GM23338 (cell line): Measurements from ENCODE around the gene OR2V2.

Experiments used
- CTCF ChIP-seq, 2 experiments: fragments of 200-600 bp in 1 of 2; sonication (generic) in 1 of 2; conservative IDR thresholded peaks; 2 replicates each; pipeline versions ENCODE4 v1.5.1 to v1.6.1; 2016 to 2017; ENCODE audit warnings: antibody characterized with exemption in 2 of 2, low read depth in 2 of 2, mild to moderate bottlenecking in 2 of 2, moderate library complexity in 1 of 2
- ETS1 ChIP-seq: IDR thresholded peaks from 2 replicates; pipeline ENCODE4 v1.6.1; 2016; ENCODE audit warnings: antibody characterized with exemption
- EZH2 ChIP-seq: fragments of 200-600 bp; sonication (generic); IDR thresholded peaks from one replicate; pipeline ENCODE4 v1.8.0; 2017; ENCODE audit warnings: antibody characterized with exemption, mild to moderate bottlenecking, low read depth; ENCODE audit not compliant: unreplicated experiment
- EZH2phosphoT487 ChIP-seq: fragments of 200-600 bp; sonication (generic); IDR thresholded peaks from one replicate; pipeline ENCODE4 v1.8.1; 2018; ENCODE audit warnings: antibody characterized with exemption; ENCODE audit not compliant: unreplicated experiment
- JUNB ChIP-seq: IDR thresholded peaks from one replicate; pipeline ENCODE4 v1.6.1; 2016; ENCODE audit warnings: antibody characterized with exemption; ENCODE audit not compliant: unreplicated experiment

- no peak for TF ChIP-seq EZH2
- TF ChIP-seq CTCF (conservative IDR thresholded peaks at IDR 0.05; ENCODE audit: low read depth in 2 of 2): no peak
- no peak for TF ChIP-seq EZH2phosphoT487
- TF ChIP-seq ETS1: no peak
- TF ChIP-seq JUNB: no peak
These were observed 22.9 kb upstream of the OR2V2 start for GRCh38 chr5:181124526-181124925.
